Stomach (tissue), 9 donors: Measurements from ENCODE around the gene PAK5. TPM values are rescaled to one million over a fixed set of nuclear protein-coding genes. Genes with fewer than 3 reads are reported as not detected.

Source experiments
- DNase-seq, 2 donors: peaks; one replicate each; pipeline versions ENCODE4 v3.0.0 to v3.0.0-alpha.2; 2013 to 2019
- H3K27ac ChIP-seq, 5 donors: fragments of 200-600 bp in 4 of 5; sonication (generic) in 4 of 5; one replicate each; pipeline ENCODE4 v1.5.1; 2013 to 2019; ENCODE audit warnings: mild to moderate bottlenecking in 1 of 5, moderate library complexity in 1 of 5
- H3K27me3 ChIP-seq, 3 donors: fragments of 200-600 bp; sonication (generic); one replicate each; pipeline ENCODE4 v1.5.1; 2017 to 2019; ENCODE audit warnings: mixed run types in 1 of 3
- H3K36me3 ChIP-seq, 4 donors: fragments of 200-600 bp; sonication (generic); 1 replicate in 3 of 4; 2 replicates in 1 of 4; pipeline ENCODE4 v1.5.1; 2016 to 2019
- H3K4me1 ChIP-seq, 4 donors: fragments of 200-600 bp; sonication (generic); one replicate each; pipeline ENCODE4 v1.5.1; 2016 to 2019
- H3K4me3 ChIP-seq, 4 donors: fragments of 200-600 bp; sonication (generic) in 3 of 4; one replicate each; pipeline ENCODE4 v1.5.1; 2016 to 2019; ENCODE audit warnings: mild to moderate bottlenecking in 1 of 4
- H3K9me3 ChIP-seq, 4 donors: fragments of 200-600 bp; sonication (generic); one replicate each; pipeline ENCODE4 v1.5.1; 2016 to 2019
- CTCF ChIP-seq, 7 experiments: fragments of 450-650 bp in 4 of 7; fragments of 200-600 bp in 3 of 7; sonication (generic) in 3 of 7; IDR thresholded peaks; one replicate each; pipeline ENCODE4 v1.5.1; 2016 to 2019; ENCODE audit warnings: antibody characterized with exemption in 7 of 7, control low read depth in 2 of 7, mild to moderate bottlenecking in 1 of 7
- EP300 ChIP-seq: sonication (generic); formaldehyde crosslinking; IDR thresholded peaks from one replicate; pipeline ENCODE4 v1.6.1; 2017; ENCODE audit warnings: antibody characterized with exemption
- POLR2A ChIP-seq, 4 donors: fragments of 450-650 bp; IDR thresholded peaks; one replicate each; pipeline ENCODE4 v1.6.1; 2016; ENCODE audit warnings: antibody characterized with exemption in 4 of 4, control low read depth in 2 of 4, mild to moderate bottlenecking in 1 of 4, moderate library complexity in 1 of 4
- POLR2AphosphoS5 ChIP-seq, 3 donors: sonication (generic); formaldehyde crosslinking; IDR thresholded peaks; one replicate each; pipeline ENCODE4 v1.6.1; 2016; ENCODE audit warnings: antibody characterized with exemption in 3 of 3
- WGBS, 5 donors: extraction: QIAGEN DNeasy Blood & Tissue Kit in 3 of 5; methylation state at CpG; one replicate each; pipeline versions ENCODE4 v1.1.5 to v1.1.7; 2013 to 2018; 5-methylcytosine and 5-hydroxymethylcytosine counted together
- intact Hi-C: fragments of 100-400 bp; cut with DNase I; formaldehyde crosslinking; loops from one replicate; pipeline ENCODE4 v1.15.1; 2023; ENCODE audit warnings: low total_unique reads
- polyA plus RNA-seq, 3 donors: library from polyadenylated mRNA; stranded (reverse); fragments of 200-250 nt; gene quantifications; one replicate each; pipeline ENCODE4 v1.2.3, GENCODE V29; 2013
- total RNA-seq, 5 donors: library from RNA; depleted of rRNA; stranded (reverse); fragments of >200 nt; gene quantifications; one replicate each; pipeline versions ENCODE4 v1.1.0 to v1.2.3, GENCODE V29; 2014 to 2016
- donor health status: healthy with polysubstance abuse.
- donor health status: Bipolar disorder and iron deficiency.
- donor health status: healthy.

The PAK5 gene
- total and polyA plus RNA-seq, 8 donors, result under 0.01 to 0.92 (median 0.35) TPM; not detected in 3

GRCh38 chr20:9613871-9614270 is 225.0 kb downstream of the PAK5 start:
- Histone ChIP-seq H3K27ac (no peak overlapping the region), H3K27me3 (peaks cover 0 to 4% (median 0%) of the 10 kb centered on the region in 3 donors), H3K4me1 (peaks cover 0 to 16% (median 4%) of the 10 kb centered on the region in 4 donors), H3K4me3 (no peak overlapping the region), H3K9me3 (no peaks in the 10 kb centered on the region), H3K36me3 (no peaks in the 10 kb centered on the region)
- DNase-seq, result no peak
- TF ChIP-seq CTCF (IDR thresholded peaks at IDR 0.05) (no peak), EP300 (no peak), POLR2A (IDR thresholded peaks at IDR 0.05) (no peak), POLR2AphosphoS5 (IDR thresholded peaks at IDR 0.05) (no peak)
- 66 to 77% (median 72%) methylated on average over 4 of the region's 4 CpGs for WGBS, 5 donors
- intact Hi-C loops, result loop anchor here (5.0 to 10.0 kb wide), 2 partner anchors 202 to 1931 kb away; no protein-coding TSS in a partner anchor

- intact Hi-C loops, result loop anchor here (5.0 to 10.0 kb wide), 2 partner anchors 200 to 1933 kb away; no protein-coding TSS in a partner anchor
Measured at GRCh38 chr20:9611921-9612320, 227.0 kb downstream of the PAK5 start.

GRCh38 chr20:9610665-9611064 is 228.2 kb downstream of the PAK5 start:
- Histone ChIP-seq H3K27ac (no peak overlapping the region), H3K27me3 (no peaks in the 10 kb centered on the region), H3K4me3 (no peak overlapping the region), H3K36me3 (no peaks in the 10 kb centered on the region), H3K4me1 (no peaks in the 10 kb centered on the region), H3K9me3 (no peaks in the 10 kb centered on the region)
- DNase-seq, result no peak
- TF ChIP-seq CTCF (IDR thresholded peaks at IDR 0.05) (no peak), POLR2A (IDR thresholded peaks at IDR 0.05) (no peak), EP300 (no peak), POLR2AphosphoS5 (IDR thresholded peaks at IDR 0.05) (no peak)
- 71 to 88% (median 87%) methylated on average over 7 of the region's 7 CpGs for WGBS, 5 donors
- intact Hi-C loops, result loop anchor here (5.0 to 10.0 kb wide), 2 partner anchors 198 to 1934 kb away; no protein-coding TSS in a partner anchor

More at GRCh38 chr20:9611921-9612320, 227.0 kb downstream of the PAK5 start:
- WGBS, 5 donors, result 90 to 95% (median 90%) methylated on average over 9 of the region's 9 CpGs
- Histone ChIP-seq H3K4me1 (peaks cover 0 to 2% (median under 1%) of the 10 kb centered on the region in 4 donors), H3K27ac (no peak overlapping the region), H3K27me3 (peaks cover 0 to 4% (median 0%) of the 10 kb centered on the region in 3 donors), H3K4me3 (no peak overlapping the region), H3K36me3 (no peaks in the 10 kb centered on the region), H3K9me3 (no peaks in the 10 kb centered on the region)
- DNase-seq, result no peak
- TF ChIP-seq POLR2A (IDR thresholded peaks at IDR 0.05) (no peak), POLR2AphosphoS5 (IDR thresholded peaks at IDR 0.05) (no peak), CTCF (IDR thresholded peaks at IDR 0.05) (no peak), EP300 (no peak)

GRCh38 chr20:9609887-9610502 is 228.9 kb downstream of the PAK5 start:
- no peak overlapping the region for H3K27ac ChIP-seq
- WGBS, 5 donors, result 21 to 26% (median 23%) methylated on average over 7 of the region's 7 CpGs
- peak in 5 of 7 experiments; percentile 9 to 62 (median 60) for TF ChIP-seq CTCF (IDR thresholded peaks at IDR 0.05)
- TF ChIP-seq POLR2AphosphoS5 (IDR thresholded peaks at IDR 0.05), result no peak

More at GRCh38 chr20:9609887-9610502, 228.9 kb downstream of the PAK5 start:
- intact Hi-C loops, result loop anchor here (5.0 to 10.0 kb wide), 2 partner anchors 198 to 1935 kb away; no protein-coding TSS in a partner anchor
- Histone ChIP-seq H3K4me1 (no peaks in the 10 kb centered on the region), H3K9me3 (no peaks in the 10 kb centered on the region), H3K36me3 (no peaks in the 10 kb centered on the region), H3K27me3 (no peaks in the 10 kb centered on the region), H3K4me3 (no peak overlapping the region)
- DNase-seq, result peak; percentile 69 to 85
